Left hindlimb (tissue), 1 donor: ENCODE results near the gene LZIC.
"Not testable (repeated sequence)": the region's sequence is repeated elsewhere in the genome, so short reads cannot be mapped to it uniquely, and the experiment has no call there.

Experiments
- DNase-seq: peaks from one replicate; pipeline ENCODE4 v3.0.0-alpha.2; 2018

The LZIC gene

DNA sequence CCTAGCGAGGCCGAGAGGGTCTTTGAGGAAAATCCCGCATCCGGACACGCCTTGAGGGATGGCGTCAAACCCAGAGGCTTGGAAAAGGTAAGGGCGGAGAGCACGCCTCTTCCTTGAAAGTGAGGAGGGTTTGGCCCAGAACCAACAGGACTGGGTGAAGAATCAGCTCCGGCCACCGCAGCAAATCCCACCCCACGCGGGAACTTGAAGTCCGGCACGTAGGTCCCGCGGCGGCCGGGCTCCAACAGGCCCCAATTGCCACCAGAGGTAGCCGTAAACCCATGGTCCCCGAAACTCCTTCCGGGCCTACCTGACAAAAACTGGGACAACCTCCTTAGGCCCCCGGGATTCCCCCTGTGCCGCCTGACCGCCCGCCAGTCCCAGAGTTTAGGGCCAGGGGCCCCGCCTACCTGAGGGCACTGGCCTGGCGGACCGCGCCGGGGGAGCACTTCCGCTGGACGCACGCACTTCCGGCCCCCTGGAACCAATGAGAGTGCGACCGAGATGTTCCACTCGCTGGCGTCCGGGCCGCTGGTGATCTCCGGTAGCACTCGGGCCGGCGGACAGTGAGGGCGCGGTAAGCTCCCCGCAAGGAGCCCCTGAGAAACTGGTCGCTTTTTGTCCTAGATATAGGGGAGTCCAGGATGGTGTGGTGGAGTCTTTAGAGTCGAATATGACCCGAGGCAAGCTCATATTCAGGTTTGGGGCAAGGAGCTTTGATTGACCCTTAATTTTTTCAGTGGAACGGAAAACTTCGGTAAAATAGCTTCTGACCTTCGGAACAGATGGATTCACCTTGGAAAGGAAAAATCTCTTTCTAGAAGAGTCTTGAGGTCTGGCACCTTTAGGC lies at the start of gene LZIC, which contains the start of gene NMNAT1:
TSS of gene LZIC (minus strand) at position 453 of the 850 bp plus-strand sequence. CDS start 6,772 bp downstream, outside the sequence.
TSS of gene NMNAT1 (plus strand) at position 537 of the 850 bp plus-strand sequence. CDS start 28,599 bp downstream, outside the sequence.
- peak; percentile 95 for DNase-seq

DNA sequence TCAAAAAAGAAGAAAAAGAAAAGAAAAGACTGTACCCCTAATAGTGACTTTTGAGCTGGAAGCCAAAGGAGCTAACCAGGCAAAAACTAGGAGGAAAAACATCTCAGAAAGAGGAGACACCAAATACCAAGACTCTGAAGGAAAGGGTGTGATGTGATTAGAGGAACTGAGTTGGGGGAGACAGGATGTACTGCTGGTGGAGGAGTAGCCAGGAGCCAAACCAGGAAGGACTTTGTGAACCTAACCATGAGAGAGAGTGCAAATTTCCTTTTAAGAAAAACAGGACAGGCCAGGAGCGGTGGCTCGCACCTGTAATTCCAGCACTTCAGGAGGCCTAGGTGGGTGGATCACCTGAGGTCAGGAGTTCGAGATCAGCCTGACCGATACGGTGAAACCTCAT lies 49.7 kb upstream of the LZIC start:
- DNase-seq = no peak

- DNase-seq = no peak
These were observed 47.8 kb upstream of the LZIC start for GRCh38 chr1:9990944-9991343.

DNA sequence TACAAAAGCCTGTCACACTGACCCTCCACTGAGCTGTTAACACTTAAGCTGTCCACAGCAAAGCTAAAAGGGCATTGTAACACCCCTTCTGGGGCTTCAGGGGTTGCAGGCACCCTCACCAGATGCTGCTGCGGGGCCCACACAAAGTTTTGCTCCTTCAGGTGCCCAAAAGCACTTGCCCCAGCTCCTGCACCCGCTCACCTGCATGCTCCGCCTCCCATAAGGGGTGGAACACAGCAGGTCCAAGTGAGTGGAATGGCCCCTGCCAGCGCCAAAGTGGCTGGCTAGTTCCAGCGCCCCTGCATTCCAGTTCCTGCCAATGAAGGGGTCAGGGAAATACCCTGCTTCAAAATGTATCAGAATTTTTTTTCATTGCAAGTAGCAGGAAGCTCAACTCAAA lies 46.6 kb upstream of the LZIC start:
- DNase-seq = no peak

DNA sequence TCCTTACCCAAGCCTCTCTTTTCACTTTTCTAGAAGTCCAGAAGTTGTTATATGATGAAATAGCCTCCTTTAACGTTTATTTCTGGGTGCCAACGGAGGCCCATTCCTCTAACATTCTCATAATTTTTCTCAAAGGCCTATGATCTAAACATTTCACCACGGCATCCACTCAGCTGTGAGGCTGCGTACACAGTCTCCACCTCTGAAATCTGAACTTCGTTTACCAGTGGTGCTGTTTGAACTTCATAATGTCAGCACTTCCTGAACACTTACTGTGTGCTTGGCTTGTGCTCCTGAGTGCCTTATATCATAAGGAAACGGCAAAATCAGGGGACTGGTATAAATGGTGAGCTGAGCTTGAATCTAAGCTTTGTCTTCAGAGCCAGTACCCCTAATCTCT lies 41.8 kb upstream of the LZIC start:
- DNase-seq = no peak

GRCh38 chr1:9984253-9984652 lies 41.1 kb upstream of the LZIC start:
- DNase-seq = no peak

DNA sequence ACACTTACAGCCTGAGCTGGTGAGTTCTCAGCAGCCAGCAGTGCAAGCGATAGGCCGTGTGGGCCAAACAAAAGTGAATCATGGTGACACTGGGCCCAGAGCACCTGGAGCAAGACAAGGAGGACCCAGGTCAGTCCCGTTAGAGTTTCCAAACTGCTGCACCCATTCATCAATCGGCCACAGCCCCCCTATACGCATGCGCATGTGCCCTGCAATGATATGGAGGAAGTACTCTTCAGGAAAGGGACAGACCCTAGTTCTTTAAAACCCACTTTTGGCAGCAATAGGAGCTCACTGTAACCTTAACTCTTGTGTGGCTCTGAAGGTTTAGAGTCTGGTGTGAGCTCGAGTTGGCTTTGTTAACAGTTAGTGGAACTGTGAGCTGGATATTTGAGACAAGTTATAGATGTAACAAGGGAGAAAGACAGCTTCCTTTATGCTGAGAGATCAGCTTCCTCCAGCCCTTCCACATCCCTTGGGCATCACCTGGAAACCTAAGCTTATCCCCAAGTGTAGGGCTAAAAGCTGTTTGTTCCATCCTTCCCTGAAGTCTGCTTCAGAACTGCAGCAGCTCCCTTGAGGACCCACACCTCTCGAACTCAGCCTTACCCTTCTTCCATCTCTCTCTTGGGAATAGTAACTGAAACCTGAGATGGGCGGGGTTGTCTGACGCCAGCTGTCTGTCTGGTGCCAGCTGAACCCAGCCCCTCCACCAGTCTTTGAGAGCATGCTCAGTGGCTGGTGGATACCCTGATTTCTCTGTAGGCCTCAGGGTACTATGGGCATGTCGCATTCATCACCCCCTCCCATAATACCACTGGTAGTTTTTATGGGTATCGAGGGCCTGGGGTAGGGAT lies 17.7 kb upstream of the LZIC start:
- peak; percentile 31 for DNase-seq

GRCh38 chr1:9960011-9960410 lies 16.8 kb upstream of the LZIC start:
- DNase-seq = no peak

GRCh38 chr1:9957726-9958125 lies 14.5 kb upstream of the LZIC start:
- DNase-seq = no peak

DNA sequence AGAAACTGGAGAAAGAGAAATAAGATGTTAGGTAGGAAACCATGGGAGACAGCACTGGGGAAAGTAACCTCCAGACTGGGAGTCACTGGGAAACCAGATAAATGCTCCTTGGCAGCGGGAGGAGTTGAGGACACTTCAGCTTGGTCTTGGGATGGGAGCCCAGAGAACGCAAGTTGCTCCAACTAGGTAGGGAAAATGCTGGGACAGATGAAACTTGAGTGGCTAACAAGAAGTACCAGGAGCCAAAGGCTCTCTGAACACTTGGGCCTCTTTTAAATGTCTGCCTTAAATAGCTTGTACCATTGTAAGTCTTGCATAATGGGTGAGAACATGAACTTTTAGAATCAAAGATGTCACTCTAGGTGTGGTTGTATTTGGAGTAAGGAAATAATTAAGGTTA lies 3.1 kb upstream of the LZIC start:
- DNase-seq = no peak

DNA sequence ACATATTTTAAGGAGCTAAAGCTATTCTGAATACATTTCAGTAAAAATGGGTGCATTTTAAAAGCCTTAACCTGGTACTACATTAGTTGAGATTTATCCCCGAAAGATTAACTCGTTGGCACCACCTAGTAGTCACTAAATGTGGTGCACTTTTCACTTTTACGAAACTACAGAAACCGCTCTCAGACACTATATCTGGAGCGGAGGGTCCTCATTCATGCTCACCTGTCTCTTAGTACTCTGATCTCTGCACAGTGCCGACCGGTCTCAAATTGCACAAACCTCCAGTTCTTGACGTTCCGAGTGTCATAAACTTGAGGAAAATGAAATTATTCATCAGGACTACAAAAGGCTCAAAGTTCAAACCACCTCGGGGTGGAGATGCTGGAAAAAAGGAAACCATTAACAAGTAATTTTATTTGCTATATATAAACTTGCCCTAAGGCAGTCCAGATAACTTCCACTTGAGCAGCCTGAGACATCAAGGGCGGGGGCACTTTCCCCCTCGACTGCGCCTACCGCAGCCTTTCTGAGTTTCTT lies 722 bp downstream of the LZIC start:
- no peak for DNase-seq

DNA sequence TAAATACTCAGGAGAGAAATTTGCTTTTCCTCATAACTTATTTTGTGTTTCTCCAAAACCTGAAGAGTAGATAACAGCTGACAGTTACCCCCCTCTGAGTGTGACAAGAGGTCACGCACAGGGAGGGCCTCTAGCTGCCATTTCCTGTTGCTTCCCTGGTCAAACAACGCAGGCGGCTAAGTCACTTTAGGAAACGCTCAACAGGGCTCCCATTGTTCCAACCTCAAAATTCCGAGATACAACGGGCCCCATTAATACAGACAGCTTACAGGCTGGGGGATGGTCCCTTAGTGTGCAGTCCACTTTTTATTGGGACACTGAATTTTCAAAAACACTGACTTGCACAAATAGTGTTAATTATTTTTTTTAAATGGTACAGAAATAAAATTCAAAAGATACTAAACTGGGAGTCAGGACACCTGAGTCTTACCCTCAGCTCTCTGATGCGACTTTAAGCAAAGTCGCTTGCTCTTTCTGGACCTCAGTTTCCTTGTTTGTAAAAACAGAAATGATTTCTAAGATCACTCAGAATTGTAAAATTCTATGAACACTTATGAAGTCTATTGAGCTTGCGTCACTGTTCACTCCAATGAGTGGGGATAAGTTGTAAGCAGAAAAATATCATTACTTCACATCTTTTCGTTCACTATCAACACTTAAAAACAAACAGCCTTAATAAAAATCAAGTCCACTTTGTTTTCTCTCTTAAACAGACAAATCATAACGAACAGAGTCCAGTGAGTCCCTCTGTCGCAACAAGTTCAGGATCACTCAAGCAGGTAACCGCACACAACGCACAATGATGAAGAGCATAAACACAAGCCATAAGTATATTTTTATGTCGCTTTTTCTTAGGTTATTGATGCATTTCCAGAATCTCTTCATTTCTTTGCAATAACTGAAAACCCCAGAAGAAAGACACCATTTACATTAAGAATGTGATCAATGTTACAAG lies 13.5 kb downstream of the LZIC start:
- DNase-seq = no peak

DNA sequence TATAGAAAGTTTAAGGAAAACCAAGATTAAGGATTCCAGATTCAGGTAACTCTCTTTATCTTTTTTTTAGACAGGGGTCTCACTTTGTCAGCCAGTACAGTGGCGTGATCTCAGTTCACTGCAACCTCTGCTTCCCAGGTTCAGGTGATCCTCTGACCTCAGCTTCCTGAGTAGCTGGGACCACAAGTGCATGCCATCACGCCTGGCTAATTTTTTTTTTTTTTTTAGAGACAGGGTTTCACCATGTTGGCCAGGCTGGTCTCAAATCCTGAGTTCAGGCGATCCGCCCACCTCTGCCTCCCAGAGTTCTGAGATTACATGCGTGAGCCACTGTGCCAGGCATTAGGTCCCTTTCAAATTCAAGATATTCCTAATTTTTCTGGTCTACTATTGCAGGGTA lies 15.9 kb downstream of the LZIC start:
- no peak for DNase-seq

- no peak for DNase-seq
These were observed 20.8 kb downstream of the LZIC start for GRCh38 chr1:9922342-9922741.

DNA sequence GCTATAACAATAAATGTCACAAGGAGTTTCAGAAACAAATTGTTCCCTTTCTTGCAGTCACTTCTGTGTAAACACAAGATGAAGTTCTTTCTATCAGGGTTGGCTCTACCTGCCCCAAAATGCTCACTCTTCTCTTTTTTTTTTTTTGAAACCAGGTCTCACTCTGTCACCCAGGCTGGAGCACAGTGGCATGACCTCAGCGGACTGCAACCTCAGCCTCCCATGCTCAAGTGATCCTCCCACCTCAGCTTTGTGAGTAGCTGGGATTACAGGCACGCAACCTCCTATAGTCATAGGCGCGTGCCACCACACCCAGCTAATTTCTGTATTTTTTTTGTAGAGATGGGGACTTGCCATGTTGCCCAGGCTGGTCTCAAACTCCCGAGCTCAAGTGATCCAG lies 22.6 kb downstream of the LZIC start:
- no peak for DNase-seq

DNA sequence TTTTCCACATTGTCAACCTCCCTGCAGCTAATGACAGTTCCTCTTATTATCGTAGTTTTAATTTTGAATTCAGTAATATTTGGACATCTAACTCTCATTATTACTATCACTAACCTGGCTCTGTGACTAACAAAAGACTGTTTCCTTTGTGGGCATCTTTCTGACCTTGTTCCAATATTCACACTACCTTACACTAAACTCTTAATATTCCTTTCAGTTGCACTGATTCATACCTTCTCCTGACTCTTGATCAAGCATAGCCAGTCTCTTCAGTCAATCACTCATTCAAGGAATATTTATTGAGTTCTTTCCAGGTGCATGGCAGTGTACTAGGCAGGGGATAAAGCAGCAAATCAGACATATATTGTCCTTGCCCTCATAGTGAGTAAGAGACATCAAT lies 25.3 kb downstream of the LZIC start:
- DNase-seq = no peak

DNA sequence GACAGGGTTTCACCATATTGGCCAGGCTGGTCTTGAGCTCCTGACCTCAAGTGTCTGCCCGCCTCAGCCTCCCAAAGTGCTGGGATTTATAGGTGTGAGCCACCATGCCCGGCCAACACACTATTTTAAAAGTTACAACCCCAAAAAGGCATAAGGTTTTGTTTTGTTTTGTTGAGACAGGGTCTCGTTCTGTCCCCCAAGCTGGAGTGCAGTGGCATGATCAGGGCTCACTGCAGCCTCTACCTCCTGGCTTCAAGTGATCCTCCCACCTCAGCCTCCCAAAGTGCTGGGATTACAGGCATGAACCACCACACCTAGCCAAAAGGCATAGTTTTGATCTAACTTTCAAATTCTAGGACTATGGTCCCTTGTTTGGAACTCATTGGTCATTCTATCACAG lies 25.7 kb downstream of the LZIC start:
- not testable (repeated sequence) for DNase-seq

GRCh38 chr1:9916452-9916851 lies 26.7 kb downstream of the LZIC start:
- DNase-seq = no peak

GRCh38 chr1:9914610-9914937 lies 28.6 kb downstream of the LZIC start:
- DNase-seq = no peak

DNA sequence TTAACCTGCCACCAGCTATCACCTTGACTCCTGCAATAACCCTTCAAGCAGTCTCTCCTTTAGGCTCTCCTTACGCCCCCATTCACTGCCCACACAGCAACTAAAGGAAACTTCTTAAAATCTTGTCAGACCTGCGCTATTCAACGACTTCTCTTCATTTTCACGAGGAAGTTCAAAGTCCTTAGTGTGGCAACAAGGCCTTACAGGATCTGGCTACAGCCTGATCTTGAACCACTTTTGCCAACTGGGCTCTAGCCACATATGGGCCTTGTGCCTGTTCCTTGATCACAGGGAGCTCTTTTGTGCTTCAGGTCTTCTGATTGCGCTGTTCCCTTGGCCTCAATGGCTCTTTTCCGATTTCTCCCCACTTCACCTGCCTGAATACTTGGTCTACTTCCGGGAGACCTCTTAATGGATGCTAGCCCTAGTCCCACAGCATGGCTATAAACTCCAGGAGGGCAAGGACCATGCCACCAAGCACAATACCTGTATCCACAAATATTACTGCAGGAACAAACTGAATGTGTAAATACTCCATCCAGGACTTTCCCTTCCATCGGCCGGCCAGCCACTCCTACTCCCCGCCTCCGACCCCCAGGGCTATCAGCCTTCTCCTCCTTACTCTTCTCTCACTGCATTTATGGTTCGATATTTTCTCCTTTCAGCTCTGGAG lies 30.8 kb downstream of the LZIC start:
- no peak for DNase-seq

GRCh38 chr1:9910423-9911178 lies 32.6 kb downstream of the LZIC start:
- peak; percentile 100 for DNase-seq
